DMS53 treated with DMSO at 0.1 percent for 48 hours (cell line): ENCODE results near the gene DCP1A.
"Not testable (repeated sequence)": the region's sequence is repeated elsewhere in the genome, so short reads cannot be mapped to it uniquely, and the experiment has no call there.

ENCODE experiments used
- DNase-seq: peaks from one replicate; lab custom pipeline; 2025; ENCODE audit not compliant: unreplicated experiment; lab: John Stamatoyannopoulos, UW

Gene DCP1A

DNA sequence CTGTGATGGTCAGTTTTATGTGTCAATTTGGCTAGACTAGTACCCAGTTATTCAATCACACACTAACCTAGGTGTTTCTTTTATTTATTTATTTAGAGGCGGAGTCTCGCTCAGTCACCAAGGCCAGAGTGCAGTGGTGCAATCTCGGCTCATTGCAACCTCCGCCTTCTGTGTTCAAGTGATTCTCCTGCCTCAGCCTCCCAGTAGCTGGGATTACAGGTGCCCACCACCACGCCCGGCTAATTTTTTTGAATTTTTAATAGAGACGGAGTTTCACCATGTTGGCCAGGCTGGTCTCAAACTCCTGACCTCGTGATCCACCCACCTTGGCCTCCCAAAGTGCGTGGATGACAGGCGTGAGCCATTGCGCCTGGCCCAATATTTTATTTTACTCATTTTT lies 78.2 kb downstream of the DCP1A start:
- DNase-seq: not testable (repeated sequence)

DNA sequence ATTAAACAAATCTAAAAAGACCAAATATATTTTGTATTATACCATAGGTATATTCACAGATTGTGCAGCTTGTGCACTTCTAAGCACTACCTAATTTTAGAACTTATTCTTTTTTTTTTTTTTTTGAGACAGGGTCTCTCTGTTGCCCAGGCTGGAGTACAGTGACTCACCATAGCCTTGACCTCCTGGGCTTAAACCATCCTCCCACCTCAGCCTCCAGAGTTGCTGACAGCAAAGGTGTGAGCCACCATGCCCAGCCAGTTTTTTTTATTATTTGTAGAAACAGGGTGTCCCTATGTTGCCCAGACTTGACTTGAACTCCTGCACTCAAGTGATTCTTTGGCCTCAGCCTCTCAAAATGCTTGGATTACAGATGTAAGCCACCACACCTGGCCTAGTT lies 79.6 kb downstream of the DCP1A start:
- no peak for DNase-seq

DNA sequence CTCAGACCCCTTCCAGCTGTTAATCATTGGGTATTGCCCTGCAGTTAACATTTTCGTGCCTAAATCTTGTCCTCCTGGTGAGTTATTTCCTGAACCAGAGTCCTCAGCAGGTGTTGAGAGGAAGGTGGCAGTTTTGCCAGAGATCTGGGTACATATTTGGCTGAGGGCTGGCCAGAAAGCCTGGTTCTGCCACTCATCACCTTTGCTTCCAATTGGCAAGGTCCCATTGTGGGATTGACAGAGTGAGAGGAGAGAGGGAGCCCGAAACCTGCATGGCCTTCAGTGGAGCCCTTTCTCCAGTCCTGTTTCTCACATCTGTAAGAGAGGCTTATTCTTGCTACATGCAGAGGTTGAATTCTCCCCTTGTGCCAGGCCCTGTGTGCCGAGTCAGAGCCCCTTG lies 82.6 kb downstream of the DCP1A start:
- DNase-seq: no peak

DNA sequence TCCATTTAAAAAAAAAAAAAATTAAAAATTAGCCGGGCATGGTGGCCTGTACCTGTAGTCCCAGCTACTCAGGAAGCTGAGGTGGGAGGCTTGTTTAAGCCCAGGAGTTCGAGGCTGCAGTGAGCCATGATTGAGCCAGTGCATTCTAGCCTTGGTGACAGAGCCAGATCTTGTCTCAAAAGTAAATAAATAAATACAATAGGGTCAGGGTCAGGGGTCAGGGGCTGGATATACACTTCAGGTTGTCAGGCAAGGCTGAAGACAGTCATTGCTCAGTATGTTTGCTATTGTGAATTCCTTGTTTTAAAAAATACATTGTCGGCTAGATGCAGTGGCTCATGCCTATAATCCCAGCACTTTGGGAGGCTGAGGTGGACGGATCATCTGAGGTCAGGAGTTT lies 83.4 kb downstream of the DCP1A start:
- no peak for DNase-seq

GRCh38 chr3:53261712-53262111 lies 85.6 kb downstream of the DCP1A start:
- no peak for DNase-seq

- DNase-seq: no peak
Measured at GRCh38 chr3:53260286-53260785, 87.0 kb downstream of the DCP1A start.

DNA sequence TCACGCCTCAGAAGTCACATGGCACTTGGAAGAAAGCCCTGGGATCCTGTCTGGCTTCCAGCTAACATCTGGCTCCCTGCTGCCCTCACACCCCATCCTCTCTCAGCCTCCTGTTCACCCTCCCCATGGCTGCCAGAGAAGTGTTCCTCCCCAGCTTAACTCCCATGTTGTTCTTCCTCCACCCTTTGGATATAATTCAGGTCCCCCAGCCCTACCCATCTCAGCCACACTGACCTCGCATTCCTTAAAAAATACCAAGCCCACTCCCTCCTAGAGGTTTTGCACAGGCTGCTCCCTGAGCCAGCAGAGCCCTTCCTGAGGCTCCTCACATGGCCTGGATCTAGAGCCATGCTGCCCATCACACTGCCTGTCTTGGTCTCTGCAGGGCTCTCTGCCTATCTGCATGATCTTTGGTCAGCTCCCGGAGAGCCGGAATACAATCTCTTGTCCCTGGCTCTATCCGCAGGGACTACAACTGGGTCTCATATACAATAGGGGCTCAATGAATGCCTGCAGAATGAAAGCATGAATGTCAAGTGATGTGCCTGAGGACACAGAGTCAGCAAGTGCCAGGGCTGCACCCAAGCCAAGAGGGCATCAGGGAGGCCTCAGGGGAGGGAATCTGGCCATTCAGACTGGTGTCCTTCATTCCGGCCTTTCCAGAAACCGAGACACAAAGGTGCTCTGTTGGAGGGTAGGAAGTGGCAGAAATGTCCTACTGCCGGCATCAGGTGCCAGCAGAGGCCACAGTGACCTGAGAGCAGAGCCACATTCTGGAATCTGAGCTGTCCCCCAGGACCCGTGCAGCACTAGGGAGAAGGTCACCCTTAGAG lies 87.7 kb downstream of the DCP1A start:
- DNase-seq: no peak

DNA sequence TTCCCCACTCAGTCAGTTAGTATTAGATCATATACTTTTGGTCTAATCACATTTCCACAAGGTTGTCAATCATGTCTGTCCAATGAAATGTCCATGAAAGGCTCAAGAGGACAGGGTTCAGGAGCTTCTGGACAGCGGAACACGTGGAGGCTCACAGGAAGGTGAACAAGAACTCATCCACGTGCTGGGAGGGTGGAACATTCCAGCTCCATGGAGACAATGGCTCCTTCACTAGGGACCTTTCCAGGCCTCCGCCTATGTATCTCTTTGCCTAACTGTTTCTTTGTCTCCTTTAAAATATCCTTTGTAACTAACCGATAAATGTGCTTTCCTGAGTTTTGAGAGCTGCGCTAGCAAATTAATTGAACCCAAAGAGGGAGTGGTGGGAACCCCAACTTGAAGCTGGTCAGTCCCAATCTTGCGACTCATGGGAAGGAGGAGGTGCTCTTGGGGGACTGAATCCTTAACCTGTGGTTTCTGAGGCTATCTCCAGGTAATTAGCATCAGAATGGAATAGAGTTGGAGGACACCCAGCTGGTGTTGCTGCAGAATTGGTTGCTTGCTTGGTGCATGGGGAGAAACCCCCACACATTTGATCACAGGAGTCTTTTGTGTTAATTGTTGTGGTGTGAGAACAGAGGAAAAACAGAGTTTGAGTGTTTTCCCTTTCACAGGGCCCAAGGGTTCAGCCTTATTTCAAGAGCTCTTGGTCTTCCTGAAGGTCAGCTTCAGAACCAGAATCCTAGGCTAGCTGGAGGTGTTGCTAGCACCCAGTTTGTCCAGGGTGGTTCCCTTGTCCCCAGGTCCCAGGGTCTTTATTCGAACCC lies 88.5 kb downstream of the DCP1A start:
- DNase-seq: no peak

GRCh38 chr3:53257465-53257864 lies 89.9 kb downstream of the DCP1A start:
- no peak for DNase-seq

DNA sequence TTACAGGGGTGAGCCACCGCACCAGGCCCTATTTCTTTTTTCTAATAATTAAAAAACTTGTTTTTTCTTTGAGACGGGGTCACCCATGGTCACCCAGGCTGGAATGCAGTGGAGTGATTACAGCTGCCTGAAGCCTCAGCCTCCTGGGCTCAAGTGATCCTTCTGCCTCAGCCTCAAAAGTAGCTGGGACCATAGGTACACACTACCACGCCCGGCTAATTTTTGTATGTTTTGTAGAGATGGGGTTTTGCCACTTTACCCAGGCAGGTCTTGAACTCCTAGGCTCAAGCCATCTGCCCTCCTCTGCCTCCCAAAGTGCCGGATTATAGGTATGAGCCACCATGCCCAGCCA lies 90.7 kb downstream of the DCP1A start:
- no peak for DNase-seq

- peak; percentile 20 for DNase-seq
Measured at GRCh38 chr3:53255775-53256703, 91.3 kb downstream of the DCP1A start, which contains the start of gene TKT. Gene TKT, minus strand, starts transcription at chr3:53256022. Its CDS starts 80 bp downstream, at chr3:53255942.

DNA sequence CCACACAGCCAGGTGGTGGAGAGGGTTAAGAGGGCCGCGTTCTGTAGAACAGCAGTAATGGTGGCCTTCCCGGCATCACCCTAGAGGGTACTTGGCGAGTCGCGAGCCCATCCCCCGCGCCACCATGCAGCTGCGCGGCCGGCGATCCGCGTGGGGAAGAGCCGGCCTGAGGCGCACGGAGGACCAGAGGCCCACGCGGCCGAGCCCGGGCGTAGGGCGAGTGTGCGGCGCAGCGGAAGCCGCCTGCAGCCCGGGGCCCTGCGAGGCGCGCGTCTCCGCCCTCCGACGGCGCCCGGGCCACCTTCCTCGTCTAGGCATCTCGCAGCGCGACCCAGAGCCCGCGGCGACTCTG lies 91.9 kb downstream of the DCP1A start:
- DNase-seq: no peak

GRCh38 chr3:53254509-53255422 lies 92.6 kb downstream of the DCP1A start:
- peak; percentile 37 for DNase-seq

DNA sequence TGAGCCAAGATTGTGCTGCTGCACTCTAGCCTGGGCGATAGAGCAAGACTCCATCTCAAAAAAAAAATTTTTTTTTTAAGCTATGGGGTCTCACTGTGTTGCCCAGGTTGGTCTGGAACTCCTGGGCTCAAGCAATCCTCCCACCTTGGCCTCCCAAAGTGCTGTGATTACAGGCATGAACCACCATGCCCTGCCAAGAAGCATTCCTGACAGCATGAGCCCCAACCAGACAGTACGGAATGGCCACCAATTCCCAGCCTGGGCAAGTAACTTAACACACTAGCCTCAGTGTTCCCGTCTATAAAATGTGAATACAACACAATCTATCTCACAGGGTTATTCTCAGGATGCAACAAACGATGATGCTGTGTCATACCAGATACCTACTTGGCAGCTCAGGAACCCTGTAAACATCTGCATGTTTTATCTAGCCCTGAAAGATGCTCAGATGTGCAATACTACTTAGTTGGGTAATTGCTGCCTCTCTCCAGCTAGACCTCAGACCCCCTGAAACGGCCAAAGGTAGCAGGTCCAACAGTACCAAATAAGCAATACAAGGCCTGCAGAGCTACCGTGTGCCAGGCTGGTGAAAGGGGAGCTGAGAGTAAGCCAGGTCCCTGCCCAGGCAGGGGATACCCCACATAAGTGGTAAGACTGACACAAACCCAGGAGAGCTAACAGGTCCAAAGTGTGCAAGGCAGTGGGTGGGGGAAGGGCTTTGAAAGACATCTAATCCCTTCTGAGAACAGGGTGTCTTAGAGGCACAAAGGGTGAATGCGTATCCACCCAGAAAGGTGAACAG lies 93.4 kb downstream of the DCP1A start:
- no peak for DNase-seq

DNA sequence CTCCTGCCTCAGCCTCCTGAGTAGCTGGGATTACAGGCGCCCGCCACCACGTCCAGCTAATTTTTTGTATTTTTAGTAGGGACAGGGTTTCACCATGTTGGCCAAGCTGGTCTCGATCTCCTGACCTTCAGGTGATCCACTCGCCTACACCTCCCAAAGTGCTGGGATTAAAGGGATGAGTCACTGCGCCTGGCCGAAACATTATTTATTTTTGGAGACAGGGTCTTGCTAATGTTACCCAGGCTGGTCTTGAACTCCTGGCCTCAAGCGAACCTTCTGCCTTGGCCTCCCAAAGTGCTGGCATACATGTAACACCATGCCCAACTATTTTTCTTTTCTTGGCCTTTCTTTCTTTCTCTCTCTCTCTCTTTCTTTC lies 94.4 kb downstream of the DCP1A start:
- not testable (repeated sequence) for DNase-seq

DNA sequence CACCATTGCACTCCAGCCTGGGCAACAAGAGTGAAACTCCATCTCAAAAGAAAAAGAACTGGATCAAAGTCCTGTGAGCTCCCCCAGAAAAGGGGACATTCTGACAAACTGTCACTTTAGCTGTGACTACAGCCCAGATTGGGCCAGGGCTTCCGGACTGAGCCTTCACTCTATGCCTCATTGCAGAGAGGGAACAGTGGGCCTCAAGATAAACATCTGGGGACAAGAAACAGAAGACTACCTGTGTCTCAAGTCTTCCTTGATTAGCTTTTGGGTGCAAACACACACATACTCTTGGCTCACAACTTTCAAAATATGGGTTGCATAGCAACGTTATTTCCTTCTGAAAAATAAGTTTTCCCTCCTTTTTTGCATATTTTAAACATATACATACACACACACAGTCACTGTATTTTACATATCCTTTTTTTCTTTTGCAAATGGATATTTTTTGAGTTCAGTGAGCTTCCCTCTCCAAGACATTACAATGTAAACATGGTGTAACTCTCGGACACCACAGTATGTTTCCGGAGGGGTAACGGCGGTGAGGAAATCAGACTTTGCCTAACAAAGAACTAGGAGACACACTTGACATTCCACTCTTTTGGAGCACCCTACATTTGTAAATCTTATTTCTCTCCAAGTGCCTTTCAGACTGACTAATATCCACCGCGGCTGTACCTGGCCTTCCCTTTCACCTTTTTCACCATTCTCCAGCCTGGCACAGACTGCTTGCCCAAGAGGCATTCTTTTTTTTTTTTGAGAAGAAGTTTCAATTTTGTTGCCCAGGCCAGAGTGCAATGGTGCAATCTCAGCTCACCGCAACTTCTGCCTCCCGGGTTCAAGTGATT lies 95.0 kb downstream of the DCP1A start:
- no peak for DNase-seq

GRCh38 chr3:53250881-53251605 lies 96.3 kb downstream of the DCP1A start:
- DNase-seq: no peak

DNA sequence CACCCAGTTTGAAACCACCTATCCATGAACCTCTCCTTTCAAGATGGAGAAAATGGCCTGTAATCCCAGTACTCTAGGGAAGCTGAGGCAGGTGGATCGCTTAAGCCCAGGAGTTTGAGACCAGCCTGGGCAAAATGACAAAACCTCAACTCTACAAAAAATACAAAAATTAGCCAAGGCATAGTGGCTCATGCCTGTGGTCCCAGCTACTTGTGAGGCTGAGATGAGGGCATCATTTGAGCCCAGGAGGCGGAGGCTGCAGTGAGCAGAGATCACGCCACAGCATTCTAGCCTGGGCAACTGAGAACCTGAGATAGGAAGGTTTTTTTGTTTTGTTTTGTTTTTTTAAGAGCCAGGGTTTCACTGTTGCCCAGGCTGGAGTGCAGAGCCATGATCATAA lies 96.9 kb downstream of the DCP1A start:
- no peak for DNase-seq
